GM10266 (cell line): ENCODE measurements around the gene HLA-DQB1.

ENCODE experiments used
- DNase-seq: peaks from one replicate; pipeline ENCODE4 v3.0.0; 2012; ENCODE audit errors: extremely low spot score
- TF ChIP-seq, protein P1 (sequence below): IDR thresholded peaks from 2 replicates; pipeline ENCODE4 v1.5.1; 2012; ENCODE audit warnings: mild to moderate bottlenecking, low read depth; ENCODE audit not compliant: control insufficient read depth, insufficient read depth; ENCODE audit errors: missing control alignments

HLA-DQB1 gene

DNA sequence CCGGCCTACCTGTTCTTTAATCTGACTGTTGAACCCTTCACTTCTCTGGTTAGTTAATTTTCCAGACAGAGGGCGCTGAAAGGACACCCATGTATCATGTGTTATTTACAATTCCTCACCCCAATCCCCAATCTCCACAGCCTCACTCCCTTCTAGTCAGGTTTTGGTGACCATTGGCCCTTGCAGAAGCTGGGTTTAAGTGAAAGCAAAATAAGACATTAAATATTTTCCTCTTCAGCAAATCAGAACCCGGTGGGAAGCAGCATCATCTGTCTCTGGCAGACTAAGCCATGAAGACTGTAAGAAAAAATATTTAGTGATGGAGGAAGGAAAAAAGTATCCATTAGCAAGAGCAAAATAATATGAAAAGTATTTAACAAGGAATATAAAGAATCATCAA lies 38.6 kb downstream of the HLA-DQB1 start:
- peak; percentile 47 for DNase-seq
- TF ChIP-seq, protein P1, sequence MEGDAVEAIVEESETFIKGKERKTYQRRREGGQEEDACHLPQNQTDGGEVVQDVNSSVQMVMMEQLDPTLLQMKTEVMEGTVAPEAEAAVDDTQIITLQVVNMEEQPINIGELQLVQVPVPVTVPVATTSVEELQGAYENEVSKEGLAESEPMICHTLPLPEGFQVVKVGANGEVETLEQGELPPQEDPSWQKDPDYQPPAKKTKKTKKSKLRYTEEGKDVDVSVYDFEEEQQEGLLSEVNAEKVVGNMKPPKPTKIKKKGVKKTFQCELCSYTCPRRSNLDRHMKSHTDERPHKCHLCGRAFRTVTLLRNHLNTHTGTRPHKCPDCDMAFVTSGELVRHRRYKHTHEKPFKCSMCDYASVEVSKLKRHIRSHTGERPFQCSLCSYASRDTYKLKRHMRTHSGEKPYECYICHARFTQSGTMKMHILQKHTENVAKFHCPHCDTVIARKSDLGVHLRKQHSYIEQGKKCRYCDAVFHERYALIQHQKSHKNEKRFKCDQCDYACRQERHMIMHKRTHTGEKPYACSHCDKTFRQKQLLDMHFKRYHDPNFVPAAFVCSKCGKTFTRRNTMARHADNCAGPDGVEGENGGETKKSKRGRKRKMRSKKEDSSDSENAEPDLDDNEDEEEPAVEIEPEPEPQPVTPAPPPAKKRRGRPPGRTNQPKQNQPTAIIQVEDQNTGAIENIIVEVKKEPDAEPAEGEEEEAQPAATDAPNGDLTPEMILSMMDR, result no peak

DNA sequence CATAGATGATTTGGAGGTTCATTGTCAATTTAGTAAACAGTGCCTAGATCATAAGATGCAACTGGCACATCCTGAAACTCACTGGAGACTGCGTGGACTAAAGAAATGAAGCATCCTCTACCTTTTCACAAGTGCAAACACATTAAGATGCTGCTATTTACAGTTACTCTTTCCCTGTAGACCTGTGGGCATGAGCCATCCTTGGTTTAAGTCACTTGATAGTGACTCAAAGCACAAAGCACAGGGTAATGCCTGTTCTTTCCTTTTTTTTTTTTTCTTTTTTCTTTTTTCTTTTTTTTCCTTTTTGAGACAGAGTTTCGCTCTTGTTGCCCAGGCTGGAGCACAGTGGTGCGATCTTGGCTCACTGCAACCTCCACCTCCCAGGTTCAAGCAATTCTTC lies 39.2 kb downstream of the HLA-DQB1 start:
- TF ChIP-seq, protein P1, result no peak
- no peak for DNase-seq

DNA sequence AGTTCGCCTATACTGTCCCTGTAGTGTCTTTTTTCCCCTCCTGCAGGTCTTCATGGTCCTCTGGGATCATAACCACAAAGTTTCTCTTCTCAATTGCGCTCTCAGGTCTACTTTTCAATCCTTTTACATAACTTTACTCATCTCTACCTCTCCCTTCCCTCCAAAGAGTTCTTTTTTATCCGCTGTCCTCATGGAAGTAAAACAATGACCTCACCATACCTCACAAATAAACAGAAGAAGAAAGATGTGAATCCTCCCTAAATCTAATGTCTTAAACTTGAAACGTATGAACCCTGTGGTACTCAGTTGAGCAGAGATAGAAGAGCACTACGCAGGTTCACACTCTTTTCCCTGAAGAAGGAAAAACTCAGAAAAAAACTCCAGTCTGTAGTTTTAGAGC lies 41.3 kb downstream of the HLA-DQB1 start:
- TF ChIP-seq, protein P1, result no peak

DNA sequence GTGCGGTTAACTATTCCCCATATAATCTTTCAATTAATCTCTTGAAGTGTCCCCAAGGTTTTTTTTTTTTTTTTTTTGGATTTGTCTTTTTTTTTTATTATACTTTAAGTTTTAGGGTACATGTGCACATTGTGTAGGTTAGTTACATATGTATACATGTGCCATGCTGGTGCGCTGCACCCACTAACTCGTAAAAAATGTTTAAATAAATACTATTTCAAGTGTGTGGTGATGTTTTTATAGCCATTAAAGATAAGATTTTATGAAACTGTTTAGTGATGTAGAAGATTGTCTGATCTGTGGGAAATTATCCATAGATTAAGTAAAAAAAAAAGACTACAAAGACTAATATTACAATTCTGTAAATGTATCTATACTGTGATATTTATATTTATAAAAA lies 41.9 kb downstream of the HLA-DQB1 start:
- TF ChIP-seq, protein P1, result no peak
- DNase-seq, result no peak

More for the DNA sequence above, 41.3 kb downstream of the HLA-DQB1 start:
- DNase-seq, result no peak

DNA sequence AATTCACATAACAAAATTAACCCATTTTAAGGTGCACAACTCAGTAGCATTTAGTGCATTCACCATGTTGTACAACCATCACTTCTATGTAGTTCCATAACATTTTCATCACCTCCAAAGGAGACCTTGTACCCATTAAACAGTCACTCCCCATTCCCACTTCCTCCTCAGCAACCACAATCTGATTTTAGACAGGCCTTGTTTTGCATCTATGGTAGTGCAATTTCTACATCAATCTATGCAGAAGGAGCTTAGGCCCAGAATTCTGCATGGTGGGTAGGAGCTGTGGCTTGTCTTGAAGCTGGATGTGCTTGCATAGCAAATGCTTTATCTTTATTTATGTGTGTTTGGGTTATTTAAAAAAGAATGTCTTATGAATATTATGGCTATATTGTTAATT lies 42.8 kb downstream of the HLA-DQB1 start:
- TF ChIP-seq, protein P1, result no peak
- no peak for DNase-seq

DNA sequence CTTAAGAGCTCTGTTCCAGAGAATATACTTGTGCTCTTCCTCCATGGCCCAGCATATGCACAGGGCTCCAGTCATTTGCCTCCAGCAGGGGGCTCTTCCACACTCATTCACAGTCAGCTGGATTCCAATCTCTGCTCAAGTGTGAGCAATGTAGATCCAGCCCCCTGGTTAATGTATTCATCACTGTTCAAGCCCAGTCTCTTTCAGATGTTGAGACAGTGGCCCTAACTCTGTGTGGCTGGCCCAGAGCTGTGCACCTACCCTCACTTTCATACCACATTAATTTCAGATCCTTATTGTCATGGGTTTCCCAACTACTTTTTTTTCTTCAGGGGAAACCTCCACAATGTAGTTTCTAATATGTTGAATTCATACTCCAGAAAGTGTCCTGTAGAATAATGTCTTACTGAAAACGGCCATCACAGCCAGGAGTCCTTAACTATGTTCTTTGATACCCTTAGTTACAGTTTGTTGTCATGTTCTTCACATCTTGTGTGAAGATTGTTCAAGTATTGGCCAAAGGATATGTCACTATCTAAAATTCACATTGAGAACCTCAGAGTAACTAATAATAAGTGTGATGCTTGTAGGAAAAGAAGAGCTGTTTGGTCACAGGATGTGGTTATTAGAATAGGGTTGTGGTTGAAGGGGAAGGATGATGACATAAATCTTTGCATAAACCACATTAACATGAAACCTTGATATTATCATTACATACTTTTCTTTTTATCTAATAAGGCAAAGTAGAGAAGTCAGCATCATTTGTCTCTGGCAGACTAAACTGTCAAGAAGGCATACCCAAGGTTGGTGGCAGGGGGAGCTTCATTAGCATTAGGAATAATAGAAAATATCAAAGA lies 43.7 kb downstream of the HLA-DQB1 start:
- TF ChIP-seq, protein P1, result peak; percentile 54
- DNase-seq, result peak; percentile 44

DNA sequence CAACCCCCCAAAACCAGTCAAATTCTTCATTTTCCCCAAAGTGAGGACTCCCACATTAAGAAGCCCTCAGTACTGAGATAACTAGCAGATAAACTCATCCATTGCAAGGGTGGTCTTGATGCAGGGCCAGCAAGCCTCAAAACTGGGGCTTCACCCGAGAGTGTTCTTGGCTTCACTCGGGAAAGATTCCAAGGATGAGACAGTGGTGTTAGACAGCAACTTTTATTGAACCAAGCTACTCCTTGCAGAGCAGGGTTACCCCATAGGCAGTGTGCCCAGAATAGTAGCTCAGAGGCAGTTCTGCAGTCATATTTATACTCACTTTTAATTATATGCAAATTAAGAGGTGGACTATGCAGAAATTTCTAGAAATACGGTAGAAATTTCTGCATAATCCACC lies 45.1 kb downstream of the HLA-DQB1 start:
- DNase-seq, result no peak
- TF ChIP-seq, protein P1, result no peak
